ENCODE data around the gene DCPS.

- no peak for TF ChIP-seq POLR2AphosphoS5 (IDR thresholded peaks at IDR 0.05; ENCODE audit: borderline replicate concordance, low read depth, low read length)
- no peak for TF ChIP-seq EZH2 (IDR thresholded peaks at IDR 0.05)
These were observed 37.2 kb downstream of the DCPS start for GRCh38 chr11:126340960-126341606.
